ENCODE measurements around the gene FMN1. TPM values are rescaled to one million over a fixed set of nuclear protein-coding genes. Genes with fewer than 3 reads are reported as not detected.
A peak's percentile ranks its signal among the peaks of the same experiment; 100 is the strongest.
"Not testable (repeated sequence)": the region's sequence is repeated elsewhere in the genome, so short reads cannot be mapped to it uniquely, and the experiment has no call there.

FMN1 gene
- polyA plus RNA-seq, 4 donors = 0.54 to 2.1 (median 0.86) TPM

DNA sequence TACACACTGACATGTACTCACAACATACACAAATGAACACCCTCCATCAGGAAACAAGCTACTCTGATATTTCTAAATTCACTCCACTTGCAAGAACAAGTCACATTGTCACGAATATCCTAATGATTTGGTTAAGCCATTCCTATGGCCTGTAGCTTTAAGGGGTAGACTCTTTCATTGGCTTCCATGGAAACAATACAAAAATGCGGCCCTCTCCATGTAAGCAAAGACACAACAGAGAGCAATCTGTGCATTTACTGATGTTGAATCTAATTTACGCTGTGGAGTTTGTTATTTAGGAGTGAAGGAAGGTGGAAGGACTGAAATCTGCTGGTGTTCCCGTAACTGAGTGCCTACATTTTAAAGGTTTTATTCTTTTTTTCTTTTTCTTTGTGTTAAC is 114.5 kb downstream of the FMN1 start:
- DNase-seq (no peak), FAIRE-seq (no peak)
- no peaks in the 10 kb centered on the region for H3K9me3 ChIP-seq (ENCODE audit: control insufficient read depth in 2 of 2, insufficient read depth in 1 of 2, low read depth in 1 of 2, low read length in 1 of 2)
- peaks cover 0 to 3% (median 2%) of the 10 kb centered on the region in 3 donors for H3K27me3 ChIP-seq (ENCODE audit: control insufficient read depth in 3 of 3, insufficient read depth in 3 of 3, low read length in 3 of 3)
- WGBS, 3 donors = 73 to 82% (median 73%) methylated on average over 4 of the region's 4 CpGs
- H3K4me3 ChIP-seq (ENCODE audit: low read depth in 1 of 3, low read length in 3 of 3) = no peak overlapping the region
- H3K27ac ChIP-seq (ENCODE audit: low read depth in 1 of 3, low read length in 2 of 3) = no peak overlapping the region
- no peaks in the 10 kb centered on the region for H3K36me3 ChIP-seq (ENCODE audit: control insufficient read depth in 3 of 3, insufficient read depth in 2 of 3, low read depth in 1 of 3, low read length in 3 of 3)
- H3K4me1 ChIP-seq (ENCODE audit: control insufficient read depth in 3 of 3, insufficient read depth in 2 of 3, low read depth in 1 of 3, low read length in 2 of 3) = no peaks in the 10 kb centered on the region

DNA sequence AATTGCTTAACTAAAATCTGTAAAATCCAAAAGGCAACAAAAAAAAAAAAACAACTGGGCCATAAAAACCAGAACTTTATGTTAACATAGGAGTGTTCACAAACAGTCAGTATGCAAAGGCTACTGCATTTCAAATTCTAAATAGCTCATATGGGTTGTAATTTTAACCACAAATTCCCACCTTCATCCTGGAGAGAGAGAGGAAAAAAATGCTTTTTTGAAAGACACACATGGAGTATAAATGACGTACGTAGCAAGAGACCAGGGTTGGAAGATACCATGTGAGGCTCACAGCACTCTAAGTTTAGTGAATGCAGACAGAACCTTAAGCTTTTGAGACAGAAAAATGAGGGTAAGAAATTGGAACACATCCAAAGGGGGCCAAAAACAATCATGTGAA is 115.9 kb downstream of the FMN1 start:
- Histone ChIP-seq H3K36me3 (ENCODE audit: control insufficient read depth in 3 of 3, insufficient read depth in 2 of 3, low read depth in 1 of 3, low read length in 3 of 3) (no peaks in the 10 kb centered on the region), H3K4me3 (ENCODE audit: low read depth in 1 of 3, low read length in 3 of 3) (no peak overlapping the region), H3K27me3 (ENCODE audit: control insufficient read depth in 3 of 3, insufficient read depth in 3 of 3, low read length in 3 of 3) (peaks cover 0 to 3% (median 2%) of the 10 kb centered on the region in 3 donors), H3K27ac (ENCODE audit: low read depth in 1 of 3, low read length in 2 of 3) (no peak overlapping the region), H3K4me1 (ENCODE audit: control insufficient read depth in 3 of 3, insufficient read depth in 2 of 3, low read depth in 1 of 3, low read length in 2 of 3) (no peaks in the 10 kb centered on the region), H3K9me3 (ENCODE audit: control insufficient read depth in 2 of 2, insufficient read depth in 1 of 2, low read depth in 1 of 2, low read length in 1 of 2) (no peaks in the 10 kb centered on the region)
- DNase-seq (no peak), FAIRE-seq (no peak)
- 88 to 95% (median 91%) methylated on average over 2 of the region's 2 CpGs for WGBS, 3 donors

DNA sequence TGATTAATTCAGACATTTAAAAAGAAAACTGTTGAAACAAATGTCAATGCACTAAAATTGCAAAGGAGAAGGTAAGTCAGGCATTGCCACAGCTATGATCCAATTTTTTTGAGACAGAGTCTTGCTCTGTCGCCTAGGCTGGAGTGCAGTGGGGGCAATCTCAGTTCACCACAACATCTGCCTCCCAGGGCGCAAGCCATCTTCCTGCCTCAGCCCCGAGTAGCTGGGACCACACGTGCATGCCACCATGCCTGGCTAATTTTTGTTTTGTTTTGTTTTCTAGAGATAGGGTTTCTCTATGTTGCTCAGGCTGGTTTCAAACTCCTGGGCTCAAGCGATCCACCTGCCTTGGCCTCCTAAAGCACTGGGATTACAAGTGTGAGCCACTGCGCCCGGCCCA is 117.6 kb downstream of the FMN1 start:
- H3K9me3 ChIP-seq (ENCODE audit: control insufficient read depth in 2 of 2, insufficient read depth in 1 of 2, low read depth in 1 of 2, low read length in 1 of 2) = no peaks in the 10 kb centered on the region
- H3K4me3 ChIP-seq (ENCODE audit: low read depth in 1 of 3, low read length in 3 of 3) = no peak overlapping the region
- H3K4me1 ChIP-seq (ENCODE audit: control insufficient read depth in 3 of 3, insufficient read depth in 2 of 3, low read depth in 1 of 3, low read length in 2 of 3) = no peaks in the 10 kb centered on the region
- WGBS, 3 donors = 82 to 85% (median 85%) methylated on average over 7 of the region's 7 CpGs
- no peak overlapping the region for H3K27ac ChIP-seq (ENCODE audit: low read depth in 1 of 3, low read length in 2 of 3)
- H3K36me3 ChIP-seq (ENCODE audit: control insufficient read depth in 3 of 3, insufficient read depth in 2 of 3, low read depth in 1 of 3, low read length in 3 of 3) = no peaks in the 10 kb centered on the region
- H3K27me3 ChIP-seq (ENCODE audit: control insufficient read depth in 3 of 3, insufficient read depth in 3 of 3, low read length in 3 of 3) = peaks cover 0 to 3% (median 2%) of the 10 kb centered on the region in 3 donors
- FAIRE-seq (no peak), DNase-seq (no peak)

DNA sequence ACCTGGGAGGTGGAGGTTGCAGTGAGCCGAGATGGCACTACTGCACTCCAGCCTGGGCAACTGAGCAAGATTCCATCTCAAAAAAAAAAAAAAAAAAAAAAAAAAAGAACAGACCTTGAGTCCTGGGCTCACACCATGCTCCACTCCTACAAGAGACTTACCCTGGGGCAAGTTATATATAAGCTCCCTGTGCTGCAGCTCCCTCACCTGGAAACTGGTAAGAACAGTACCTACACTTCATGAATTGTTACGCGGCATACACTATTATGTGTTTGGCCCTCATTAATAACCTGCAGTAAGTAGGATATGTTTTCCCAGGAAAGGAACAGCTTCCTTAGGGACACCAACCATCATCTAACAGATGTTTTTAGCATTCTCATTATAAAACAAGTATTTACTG is 119.6 kb downstream of the FMN1 start:
- WGBS, 3 donors = 74 to 90% (median 89%) methylated on average over 3 of the region's 3 CpGs
- H3K9me3 ChIP-seq (ENCODE audit: control insufficient read depth in 2 of 2, insufficient read depth in 1 of 2, low read depth in 1 of 2, low read length in 1 of 2) = no peaks in the 10 kb centered on the region
- peaks cover 0 to 2% (median 0%) of the 10 kb centered on the region in 3 donors for H3K27me3 ChIP-seq (ENCODE audit: control insufficient read depth in 3 of 3, insufficient read depth in 3 of 3, low read length in 3 of 3)
- H3K4me1 ChIP-seq (ENCODE audit: control insufficient read depth in 3 of 3, insufficient read depth in 2 of 3, low read depth in 1 of 3, low read length in 2 of 3) = no peaks in the 10 kb centered on the region
- H3K27ac ChIP-seq (ENCODE audit: low read depth in 1 of 3, low read length in 2 of 3) = no peak overlapping the region
- FAIRE-seq (no peak), DNase-seq (peak in 1 of 2 donors; percentile 47)
- H3K36me3 ChIP-seq (ENCODE audit: control insufficient read depth in 3 of 3, insufficient read depth in 2 of 3, low read depth in 1 of 3, low read length in 3 of 3) = no peaks in the 10 kb centered on the region
- no peak overlapping the region for H3K4me3 ChIP-seq (ENCODE audit: low read depth in 1 of 3, low read length in 3 of 3)

DNA sequence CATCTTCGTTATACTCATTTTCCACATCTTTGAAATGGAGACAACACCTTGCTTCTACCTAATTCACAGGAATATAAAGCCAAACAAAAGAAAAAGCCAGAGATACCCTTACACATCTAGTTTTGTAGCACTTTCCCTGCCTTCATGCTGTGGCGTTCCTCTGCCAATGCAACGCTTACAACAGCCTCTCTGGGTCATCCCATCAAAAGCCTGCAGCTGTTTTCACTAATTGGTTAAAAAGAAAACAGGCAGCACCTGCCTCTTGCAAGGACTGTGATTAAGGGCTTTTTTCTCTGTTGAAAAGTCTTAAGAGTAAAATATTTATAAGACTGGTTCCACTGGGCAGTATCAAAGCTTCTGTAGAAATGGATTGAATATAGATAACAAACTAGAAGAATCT is 120.3 kb downstream of the FMN1 start:
- FAIRE-seq (no peak), DNase-seq (no peak)
- H3K27me3 ChIP-seq (ENCODE audit: control insufficient read depth in 3 of 3, insufficient read depth in 3 of 3, low read length in 3 of 3) = peaks cover 0 to under 1% (median 0%) of the 10 kb centered on the region in 3 donors
- 71 to 91% (median 79%) methylated on average over 3 of the region's 3 CpGs for WGBS, 3 donors
- H3K4me3 ChIP-seq (ENCODE audit: low read depth in 1 of 3, low read length in 3 of 3) = no peak overlapping the region
- H3K36me3 ChIP-seq (ENCODE audit: control insufficient read depth in 3 of 3, insufficient read depth in 2 of 3, low read depth in 1 of 3, low read length in 3 of 3) = no peaks in the 10 kb centered on the region
- no peaks in the 10 kb centered on the region for H3K9me3 ChIP-seq (ENCODE audit: control insufficient read depth in 2 of 2, insufficient read depth in 1 of 2, low read depth in 1 of 2, low read length in 1 of 2)
- H3K4me1 ChIP-seq (ENCODE audit: control insufficient read depth in 3 of 3, insufficient read depth in 2 of 3, low read depth in 1 of 3, low read length in 2 of 3) = no peaks in the 10 kb centered on the region
- H3K27ac ChIP-seq (ENCODE audit: low read depth in 1 of 3, low read length in 2 of 3) = no peak overlapping the region

DNA sequence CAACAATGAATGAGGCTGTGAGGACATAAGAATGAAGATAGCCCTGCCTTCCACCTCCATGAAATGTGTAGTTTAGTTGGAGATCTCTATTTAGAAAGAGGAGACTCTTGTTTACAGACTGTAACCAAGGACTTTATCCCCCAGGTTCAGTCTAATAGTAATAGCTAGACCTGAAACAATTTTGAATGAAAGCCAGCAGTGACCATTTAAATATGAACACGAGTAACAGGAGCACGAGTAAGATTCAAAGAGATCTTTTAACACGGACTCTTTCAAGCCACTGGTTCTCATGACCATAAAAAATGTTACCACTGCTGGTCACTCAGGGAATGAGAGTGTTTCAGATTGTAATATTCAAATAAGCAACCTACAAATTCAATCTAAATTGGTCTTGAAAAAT is 123.1 kb downstream of the FMN1 start:
- Histone ChIP-seq H3K9me3 (ENCODE audit: control insufficient read depth in 2 of 2, insufficient read depth in 1 of 2, low read depth in 1 of 2, low read length in 1 of 2) (no peaks in the 10 kb centered on the region), H3K36me3 (ENCODE audit: control insufficient read depth in 3 of 3, insufficient read depth in 2 of 3, low read depth in 1 of 3, low read length in 3 of 3) (no peaks in the 10 kb centered on the region), H3K4me1 (ENCODE audit: control insufficient read depth in 3 of 3, insufficient read depth in 2 of 3, low read depth in 1 of 3, low read length in 2 of 3) (peaks cover 0 to 3% (median 0%) of the 10 kb centered on the region in 3 donors), H3K27me3 (ENCODE audit: control insufficient read depth in 3 of 3, insufficient read depth in 3 of 3, low read length in 3 of 3) (no peaks in the 10 kb centered on the region), H3K4me3 (ENCODE audit: low read depth in 1 of 3, low read length in 3 of 3) (no peak overlapping the region), H3K27ac (ENCODE audit: low read depth in 1 of 3, low read length in 2 of 3) (no peak overlapping the region)
- DNase-seq (no peak), FAIRE-seq (no peak)
- WGBS, 3 donors = 24 to 63% (median 38%) methylated on average over 3 of the region's 3 CpGs

DNA sequence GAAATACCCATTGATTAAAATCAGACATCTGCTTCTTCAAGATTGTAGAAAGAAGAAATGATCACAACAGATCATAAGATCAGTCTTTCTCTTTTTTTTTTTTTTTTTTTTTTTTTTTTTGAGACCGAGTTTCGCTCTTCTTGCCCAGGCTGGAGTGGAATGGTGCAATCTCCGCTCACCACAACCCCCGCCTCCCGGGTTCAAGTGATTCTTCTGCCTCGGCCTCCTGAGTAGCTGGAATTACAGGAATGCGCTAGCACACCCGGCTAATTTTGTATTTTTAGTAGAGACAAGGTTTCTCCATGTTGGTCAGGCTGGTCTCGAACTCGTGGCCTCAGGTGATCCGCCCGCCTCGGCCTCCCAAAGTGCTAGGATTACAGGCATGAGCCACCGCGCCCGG is 124.6 kb downstream of the FMN1 start:
- not testable (repeated sequence) for H3K36me3 ChIP-seq (ENCODE audit: control insufficient read depth in 3 of 3, insufficient read depth in 2 of 3, low read depth in 1 of 3, low read length in 3 of 3); DNase-seq; H3K27me3 ChIP-seq (ENCODE audit: control insufficient read depth in 3 of 3, insufficient read depth in 3 of 3, low read length in 3 of 3); FAIRE-seq; H3K4me3 ChIP-seq (ENCODE audit: low read depth in 1 of 3, low read length in 3 of 3); H3K9me3 ChIP-seq (ENCODE audit: control insufficient read depth in 2 of 2, insufficient read depth in 1 of 2, low read depth in 1 of 2, low read length in 1 of 2); H3K4me1 ChIP-seq (ENCODE audit: control insufficient read depth in 3 of 3, insufficient read depth in 2 of 3, low read depth in 1 of 3, low read length in 2 of 3); H3K27ac ChIP-seq (ENCODE audit: low read depth in 1 of 3, low read length in 2 of 3)
- WGBS, 3 donors = 93 to 94% (median 94%) methylated on average over 16 of the region's 16 CpGs

DNA sequence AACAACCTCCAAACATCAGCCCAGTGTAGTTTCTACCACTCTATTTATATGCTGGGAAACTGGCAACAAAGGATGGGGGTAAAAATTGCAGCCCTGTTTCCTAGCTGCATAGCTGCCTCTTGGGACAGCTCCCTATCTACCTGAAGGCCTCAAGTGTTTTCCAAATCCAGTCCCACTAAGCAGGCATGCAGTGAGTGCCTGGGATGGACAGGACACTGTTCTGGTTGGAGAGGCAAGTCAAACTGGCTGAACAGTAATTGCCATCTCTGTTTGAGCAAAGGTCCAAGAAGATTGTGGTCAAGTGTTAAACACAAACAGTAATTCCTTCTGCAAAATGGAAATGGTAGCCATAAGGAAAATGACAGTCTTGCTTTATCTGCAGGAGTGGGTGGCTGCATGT is 125.4 kb downstream of the FMN1 start:
- Histone ChIP-seq H3K9me3 (ENCODE audit: control insufficient read depth in 2 of 2, insufficient read depth in 1 of 2, low read depth in 1 of 2, low read length in 1 of 2) (no peaks in the 10 kb centered on the region), H3K4me1 (ENCODE audit: control insufficient read depth in 3 of 3, insufficient read depth in 2 of 3, low read depth in 1 of 3, low read length in 2 of 3) (peaks cover 0 to 3% (median 0%) of the 10 kb centered on the region in 3 donors), H3K36me3 (ENCODE audit: control insufficient read depth in 3 of 3, insufficient read depth in 2 of 3, low read depth in 1 of 3, low read length in 3 of 3) (no peaks in the 10 kb centered on the region), H3K27ac (ENCODE audit: low read depth in 1 of 3, low read length in 2 of 3) (peak overlapping the region in 1 of 3 donors; percentile 85), H3K27me3 (ENCODE audit: control insufficient read depth in 3 of 3, insufficient read depth in 3 of 3, low read length in 3 of 3) (no peaks in the 10 kb centered on the region), H3K4me3 (ENCODE audit: low read depth in 1 of 3, low read length in 3 of 3) (no peak overlapping the region)
- DNase-seq = no peak
- FAIRE-seq = no peak

DNA sequence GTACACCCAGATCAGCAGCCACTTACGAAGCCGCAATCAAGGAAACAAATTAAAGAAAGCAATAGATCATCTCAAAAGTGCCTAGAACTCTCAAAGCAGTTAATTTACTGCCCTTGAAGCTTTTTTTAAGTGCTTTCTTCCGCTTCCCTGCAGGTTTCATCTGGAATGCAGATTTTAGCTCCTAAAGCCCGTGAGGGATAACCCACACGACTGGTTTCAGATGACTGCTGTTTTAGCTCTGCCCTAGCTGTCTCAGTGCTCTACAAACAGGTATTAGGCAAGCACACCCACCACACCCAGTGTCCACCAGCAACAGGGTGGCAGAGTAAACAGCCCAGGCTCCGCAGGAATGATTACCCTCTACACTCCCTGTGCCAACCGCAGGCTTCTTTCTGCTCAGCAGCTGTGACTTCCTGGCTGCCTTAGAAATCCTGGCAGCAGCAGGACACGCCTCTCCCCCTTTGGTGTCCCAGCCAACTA is 126.0 kb downstream of the FMN1 start:
- WGBS, 3 donors = 5 to 27% (median 19%) methylated on average over 8 of the region's 8 CpGs
- Histone ChIP-seq H3K4me3 (ENCODE audit: low read depth in 1 of 3, low read length in 3 of 3) (no peak overlapping the region), H3K27ac (ENCODE audit: low read depth in 1 of 3, low read length in 2 of 3) (peak overlapping the region in 2 of 3 donors; percentile 85 to 91), H3K4me1 (ENCODE audit: control insufficient read depth in 3 of 3, insufficient read depth in 2 of 3, low read depth in 1 of 3, low read length in 2 of 3) (peaks cover 0 to 3% (median 0%) of the 10 kb centered on the region in 3 donors), H3K36me3 (ENCODE audit: control insufficient read depth in 3 of 3, insufficient read depth in 2 of 3, low read depth in 1 of 3, low read length in 3 of 3) (no peaks in the 10 kb centered on the region), H3K9me3 (ENCODE audit: control insufficient read depth in 2 of 2, insufficient read depth in 1 of 2, low read depth in 1 of 2, low read length in 1 of 2) (no peaks in the 10 kb centered on the region), H3K27me3 (ENCODE audit: control insufficient read depth in 3 of 3, insufficient read depth in 3 of 3, low read length in 3 of 3) (no peaks in the 10 kb centered on the region)
- FAIRE-seq (no peak), DNase-seq (peak; percentile 29 to 89)
